Esophagus squamous epithelium (tissue), 5 donors: Measurements from ENCODE around the gene RPL12. TPM values are rescaled to one million over a fixed set of nuclear protein-coding genes. Genes with fewer than 3 reads are reported as not detected.
A peak's percentile ranks its signal among the peaks of the same experiment; 100 is the strongest.

Experiments
- DNase-seq: peaks from one replicate; lab custom pipeline; 2025; lab: John Stamatoyannopoulos, UW
- H3K27ac ChIP-seq, 4 donors: fragments of 200-600 bp; sonication (generic); one replicate each; pipeline ENCODE4 v1.5.1; 2016 to 2019; ENCODE audit warnings: mild to moderate bottlenecking in 1 of 4
- H3K27me3 ChIP-seq, 4 donors: fragments of 200-600 bp; sonication (generic); 1 replicate in 3 of 4; 2 replicates in 1 of 4; pipeline versions ENCODE4 v1.5.1 to v1.6.0; 2017 to 2021; ENCODE audit warnings: antibody characterized with exemption in 1 of 4
- H3K36me3 ChIP-seq, 3 donors: fragments of 200-600 bp; sonication (generic); one replicate each; pipeline ENCODE4 v1.5.1; 2016 to 2019
- H3K4me1 ChIP-seq, 3 donors: fragments of 200-600 bp; sonication (generic); one replicate each; pipeline ENCODE4 v1.5.1; 2017 to 2019
- H3K4me3 ChIP-seq, 4 donors: fragments of 200-600 bp; sonication (generic); 1 replicate in 3 of 4; 2 replicates in 1 of 4; pipeline ENCODE4 v1.5.1; 2016 to 2019; ENCODE audit warnings: mild to moderate bottlenecking in 2 of 4, moderate library complexity in 1 of 4
- H3K9me3 ChIP-seq, 3 donors: fragments of 200-600 bp; sonication (generic); one replicate each; pipeline ENCODE4 v1.5.1; 2016 to 2019
- POLR2A ChIP-seq, 4 donors: fragments of 450-650 bp; IDR thresholded peaks; one replicate each; pipeline ENCODE4 v1.6.1; 2017; ENCODE audit warnings: antibody characterized with exemption in 4 of 4, mild to moderate bottlenecking in 4 of 4, moderate library complexity in 3 of 4
- WGBS, 2 donors: methylation state at CpG; one replicate each; pipeline ENCODE4 v1.1.5; 2018; 5-methylcytosine and 5-hydroxymethylcytosine counted together
- intact Hi-C: fragments of 100-400 bp; cut with DNase I; formaldehyde crosslinking; loops from one replicate; pipeline ENCODE4 v1.15.0; 2022
- total RNA-seq, 4 donors: library from RNA; depleted of rRNA; stranded (reverse); fragments of >200 nt; gene quantifications; one replicate each; pipeline ENCODE4 v1.1.0, GENCODE V29; 2016
- TF ChIP-seq, protein P1 (sequence below), 6 experiments: fragments of 450-650 bp in 4 of 6; fragments of 200-600 bp in 2 of 6; sonication (generic) in 2 of 6; IDR thresholded peaks; one replicate each; pipeline ENCODE4 v1.5.1; 2016 to 2019; ENCODE audit warnings: antibody characterized with exemption in 6 of 6, mild to moderate bottlenecking in 4 of 6, moderate library complexity in 4 of 6
- donor health status: DM: yes; HTN: yes; CAD: no.

Gene RPL12
- total RNA-seq, 4 donors from 2014 or later = 1,192 to 3,474 (median 2,165) TPM

- H3K4me3 ChIP-seq = no peak overlapping the region
- peaks cover 12 to 60% (median 22%) of the 10 kb centered on the region in 3 donors for H3K4me1 ChIP-seq
- no peaks in the 10 kb centered on the region for H3K9me3 ChIP-seq
- DNase-seq = no peak
- intact Hi-C loops = no loop called here
- no peaks in the 10 kb centered on the region for H3K27me3 ChIP-seq
- peaks cover 33 to 99% (median 35%) of the 10 kb centered on the region in 3 donors for H3K36me3 ChIP-seq
- H3K27ac ChIP-seq = no peak overlapping the region
- WGBS, 2 donors = no CpG with 5 or more reads among the region's 12 CpGs
- TF ChIP-seq, protein P1, sequence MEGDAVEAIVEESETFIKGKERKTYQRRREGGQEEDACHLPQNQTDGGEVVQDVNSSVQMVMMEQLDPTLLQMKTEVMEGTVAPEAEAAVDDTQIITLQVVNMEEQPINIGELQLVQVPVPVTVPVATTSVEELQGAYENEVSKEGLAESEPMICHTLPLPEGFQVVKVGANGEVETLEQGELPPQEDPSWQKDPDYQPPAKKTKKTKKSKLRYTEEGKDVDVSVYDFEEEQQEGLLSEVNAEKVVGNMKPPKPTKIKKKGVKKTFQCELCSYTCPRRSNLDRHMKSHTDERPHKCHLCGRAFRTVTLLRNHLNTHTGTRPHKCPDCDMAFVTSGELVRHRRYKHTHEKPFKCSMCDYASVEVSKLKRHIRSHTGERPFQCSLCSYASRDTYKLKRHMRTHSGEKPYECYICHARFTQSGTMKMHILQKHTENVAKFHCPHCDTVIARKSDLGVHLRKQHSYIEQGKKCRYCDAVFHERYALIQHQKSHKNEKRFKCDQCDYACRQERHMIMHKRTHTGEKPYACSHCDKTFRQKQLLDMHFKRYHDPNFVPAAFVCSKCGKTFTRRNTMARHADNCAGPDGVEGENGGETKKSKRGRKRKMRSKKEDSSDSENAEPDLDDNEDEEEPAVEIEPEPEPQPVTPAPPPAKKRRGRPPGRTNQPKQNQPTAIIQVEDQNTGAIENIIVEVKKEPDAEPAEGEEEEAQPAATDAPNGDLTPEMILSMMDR (IDR thresholded peaks at IDR 0.05) = no peak
- no peak for TF ChIP-seq POLR2A (IDR thresholded peaks at IDR 0.05)
Observed at GRCh38 chr9:127496974-127497373, 45.8 kb upstream of the RPL12 start.

DNA sequence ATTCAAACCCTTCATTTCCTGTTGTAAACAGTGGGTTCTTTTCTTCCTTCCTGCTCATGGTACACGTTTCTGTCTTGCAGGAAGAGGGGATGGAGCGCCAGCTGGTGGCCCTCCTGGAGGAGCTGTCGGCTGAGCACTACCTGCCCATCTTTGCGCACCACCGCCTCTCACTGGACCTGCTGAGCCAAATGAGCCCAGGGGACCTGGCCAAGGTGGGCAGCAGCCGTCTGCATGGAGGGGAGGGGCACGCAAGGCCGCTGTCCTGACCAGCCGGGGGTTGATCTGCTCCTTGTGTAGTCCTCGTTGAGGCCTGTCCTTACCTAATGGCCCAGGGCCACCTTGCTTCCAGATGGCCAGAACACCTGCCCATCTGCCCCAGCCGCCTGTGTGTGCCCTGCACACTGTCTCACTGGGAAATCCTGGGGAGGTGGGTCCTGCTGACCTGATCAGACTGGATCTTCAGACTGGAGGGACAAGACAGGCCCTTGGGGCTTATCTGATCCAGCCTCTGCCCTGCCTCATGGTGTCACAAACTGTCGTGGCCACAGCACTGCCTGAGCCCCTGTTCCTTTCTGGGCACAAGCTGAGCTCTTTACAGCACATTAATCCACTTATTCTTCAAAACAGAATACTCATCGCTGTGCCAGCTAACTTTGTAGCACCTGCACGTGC lies 44.8 kb upstream of the RPL12 start:
- H3K4me3 ChIP-seq = no peak overlapping the region
- 67 to 71% methylated on average over 8 to 11 of the region's 14 CpGs for WGBS, 2 donors
- H3K27ac ChIP-seq = peak overlapping the region in 3 of 4 donors; percentile 59 to 81 (median 76)
- TF ChIP-seq POLR2A (IDR thresholded peaks at IDR 0.05) = no peak
- TF ChIP-seq, protein P1 (IDR thresholded peaks at IDR 0.05) = no peak
- no peaks in the 10 kb centered on the region for H3K27me3 ChIP-seq
- H3K9me3 ChIP-seq = no peaks in the 10 kb centered on the region
- peaks cover 30 to 99% (median 35%) of the 10 kb centered on the region in 3 donors for H3K36me3 ChIP-seq
- peaks cover 12 to 60% (median 22%) of the 10 kb centered on the region in 3 donors for H3K4me1 ChIP-seq
- no peak for DNase-seq
- intact Hi-C loops = no loop called here

DNA sequence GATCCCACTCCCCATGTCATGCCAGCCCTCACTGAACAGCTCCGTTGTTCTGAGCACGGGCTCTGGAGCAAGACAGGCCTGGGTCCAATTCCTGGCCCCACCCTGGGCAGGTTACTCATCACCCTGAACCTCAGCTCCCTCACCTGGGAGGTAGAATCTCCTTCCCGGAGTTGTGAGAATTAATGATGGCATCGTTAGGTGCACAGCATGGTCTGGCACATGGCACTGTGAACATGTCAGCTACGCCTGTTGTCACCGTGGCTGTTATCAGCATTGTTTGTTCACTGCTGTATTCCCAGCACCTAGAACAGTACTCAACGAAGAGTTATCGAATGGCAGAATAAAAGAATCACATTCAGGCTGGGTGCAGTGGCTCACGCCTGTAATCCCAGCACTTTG lies 43.1 kb upstream of the RPL12 start:
- no peak for DNase-seq
- H3K27ac ChIP-seq = peak overlapping the region; percentile 32 to 81 (median 70)
- peaks cover 12 to 47% (median 22%) of the 10 kb centered on the region in 3 donors for H3K4me1 ChIP-seq
- no peaks in the 10 kb centered on the region for H3K27me3 ChIP-seq
- intact Hi-C loops = no loop called here
- no peak overlapping the region for H3K4me3 ChIP-seq
- TF ChIP-seq POLR2A (IDR thresholded peaks at IDR 0.05) = no peak
- TF ChIP-seq, protein P1 (IDR thresholded peaks at IDR 0.05) = no peak
- H3K9me3 ChIP-seq = no peaks in the 10 kb centered on the region
- H3K36me3 ChIP-seq = peaks cover 29 to 99% (median 42%) of the 10 kb centered on the region in 3 donors
- WGBS, 2 donors = 53 to 59% methylated on average over 3 to 9 of the region's 9 CpGs

DNA sequence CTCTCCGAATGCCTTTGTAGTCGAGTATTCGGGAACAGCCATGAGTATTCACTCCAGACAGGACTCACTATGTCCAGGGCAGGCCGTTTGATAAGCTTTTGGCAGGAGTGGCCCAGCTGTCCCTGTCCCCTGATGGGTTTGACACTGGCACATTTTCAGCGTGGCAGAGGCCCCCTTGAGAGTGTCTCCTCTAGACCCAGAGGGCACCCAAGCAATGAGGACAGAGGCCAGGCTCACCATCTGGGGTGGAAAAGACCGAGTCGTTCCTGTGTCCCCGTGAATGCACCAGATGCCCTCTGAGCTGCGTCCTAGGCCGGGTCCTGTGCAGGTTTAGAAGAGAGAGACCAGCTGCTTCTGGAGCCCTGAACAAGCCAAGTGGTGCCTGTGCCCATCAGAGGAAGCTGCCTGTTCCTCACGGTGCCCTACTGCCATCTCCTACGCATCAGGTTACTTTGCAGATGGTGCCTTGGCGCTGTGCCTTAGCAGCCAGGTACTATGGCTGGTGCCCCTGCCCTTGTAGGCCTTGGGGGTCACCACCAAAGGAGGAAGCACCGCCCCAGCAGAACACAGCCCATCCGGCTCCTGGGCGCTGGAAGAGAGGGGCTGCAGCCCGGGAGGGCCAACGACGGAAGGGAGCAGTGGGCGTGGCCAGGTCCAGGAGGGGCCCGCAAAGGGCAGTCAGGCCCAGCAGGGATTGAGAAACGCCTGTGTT lies 42.5 kb upstream of the RPL12 start:
- 86 to 88% methylated on average over 2 to 5 of the region's 22 CpGs for WGBS, 2 donors
- H3K27ac ChIP-seq = peak overlapping the region in 3 of 4 donors; percentile 32 to 81 (median 81)
- peaks cover 12 to 42% (median 22%) of the 10 kb centered on the region in 3 donors for H3K4me1 ChIP-seq
- no peak for DNase-seq
- TF ChIP-seq, protein P1 (IDR thresholded peaks at IDR 0.05) = no peak
- no peak for TF ChIP-seq POLR2A (IDR thresholded peaks at IDR 0.05)
- H3K9me3 ChIP-seq = no peaks in the 10 kb centered on the region
- no peak overlapping the region for H3K4me3 ChIP-seq
- peaks cover 31 to 99% (median 45%) of the 10 kb centered on the region in 3 donors for H3K36me3 ChIP-seq
- intact Hi-C loops = no loop called here
- H3K27me3 ChIP-seq = no peaks in the 10 kb centered on the region

DNA sequence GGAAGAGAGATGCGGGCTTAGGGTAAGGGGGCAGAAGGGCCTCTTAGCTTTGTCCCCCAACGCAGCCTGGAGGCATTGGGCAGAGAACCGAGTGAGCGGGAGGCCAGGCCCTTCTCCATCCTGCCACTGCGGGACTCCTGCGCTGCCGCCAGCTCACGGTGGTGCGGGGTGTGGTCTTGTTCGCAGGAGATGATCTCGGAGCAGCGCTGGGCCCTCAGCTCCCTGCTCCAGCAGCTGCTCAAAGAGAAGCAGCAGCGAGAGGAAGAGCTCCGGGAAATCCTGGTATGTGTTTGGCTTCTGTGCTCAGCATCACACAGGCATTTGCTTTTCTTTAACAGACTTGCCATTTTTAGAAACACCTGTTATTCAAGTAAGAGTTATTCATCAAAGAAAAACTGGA lies 41.4 kb upstream of the RPL12 start:
- H3K27me3 ChIP-seq = no peaks in the 10 kb centered on the region
- no peak overlapping the region for H3K4me3 ChIP-seq
- no peak for TF ChIP-seq POLR2A (IDR thresholded peaks at IDR 0.05)
- TF ChIP-seq, protein P1 (IDR thresholded peaks at IDR 0.05) = no peak
- H3K9me3 ChIP-seq = no peaks in the 10 kb centered on the region
- intact Hi-C loops = no loop called here
- peaks cover 26 to 99% (median 49%) of the 10 kb centered on the region in 3 donors for H3K36me3 ChIP-seq
- H3K27ac ChIP-seq = no peak overlapping the region
- H3K4me1 ChIP-seq = peaks cover 12 to 31% (median 15%) of the 10 kb centered on the region in 3 donors
- WGBS, 2 donors = 66 to 88% methylated on average over 2 to 13 of the region's 14 CpGs
- DNase-seq = no peak
